ENCODE results near the gene KCNH6. TPM values are rescaled to one million over a fixed set of nuclear protein-coding genes. Genes with fewer than 3 reads are reported as not detected.

Gene KCNH6
- polyA plus RNA-seq, 1 experiment, result 0.10 TPM

DNA sequence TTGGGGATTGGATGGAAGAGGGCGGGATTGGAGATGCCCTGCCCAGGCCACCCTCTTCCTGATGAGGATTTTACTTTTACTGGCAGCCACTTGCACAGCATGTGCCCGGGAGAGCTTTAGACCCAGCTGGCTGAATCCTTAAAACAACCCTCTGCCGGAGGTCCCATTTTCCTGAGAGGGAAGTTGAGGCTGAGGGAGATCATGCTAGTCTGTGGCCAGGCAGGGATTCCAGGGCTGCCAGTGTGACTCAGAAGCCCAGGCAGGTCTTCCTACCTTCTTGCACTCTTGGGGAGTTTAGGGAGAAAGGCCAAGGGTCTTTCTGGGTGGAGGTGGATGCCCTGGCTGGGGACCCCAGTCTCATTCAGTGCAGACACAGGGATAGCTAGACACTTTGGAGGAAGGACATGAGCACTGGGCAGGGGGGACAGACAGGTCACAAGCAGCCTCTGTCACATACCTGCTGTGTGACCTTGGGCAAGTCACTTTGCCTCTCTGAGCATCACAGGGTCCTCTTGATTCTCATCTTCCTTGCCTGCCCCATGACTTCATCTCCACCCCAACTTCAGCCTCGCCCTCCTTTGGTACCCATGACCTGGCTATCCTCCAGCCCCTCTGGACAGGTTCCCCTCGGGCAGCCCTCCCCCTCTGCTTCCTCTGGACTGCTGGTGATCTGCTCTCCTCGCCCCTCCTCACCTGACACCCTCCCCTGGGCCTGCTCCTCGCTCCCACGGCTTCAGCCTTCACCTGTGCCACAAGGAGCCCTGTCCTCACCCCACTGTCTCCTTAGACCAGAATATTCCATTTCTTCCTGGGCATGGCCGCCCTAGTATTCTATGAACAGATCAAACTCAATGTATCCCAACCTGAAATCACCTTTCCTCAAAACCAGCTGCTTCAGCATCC is 15.8 kb downstream of the KCNH6 start:
- ChIA-PET CTCF (no interaction called here), POLR2A (no interaction called here)
- no peak overlapping the region for H3K4me3 ChIP-seq (ENCODE audit: low read depth, low read length)
- H3K27me3 ChIP-seq (ENCODE audit: control insufficient read depth, insufficient read depth, low read length), result peaks cover 24% of the 10 kb centered on the region
- no peaks in the 10 kb centered on the region for H3K36me3 ChIP-seq (ENCODE audit: control insufficient read depth, insufficient read depth, low read length)
- TF ChIP-seq CTCF (IDR thresholded peaks at IDR 0.05; ENCODE audit: insufficient read depth, low read depth, low read length), result no peak
- no peak for DNase-seq (ENCODE audit: low read depth)

DNA sequence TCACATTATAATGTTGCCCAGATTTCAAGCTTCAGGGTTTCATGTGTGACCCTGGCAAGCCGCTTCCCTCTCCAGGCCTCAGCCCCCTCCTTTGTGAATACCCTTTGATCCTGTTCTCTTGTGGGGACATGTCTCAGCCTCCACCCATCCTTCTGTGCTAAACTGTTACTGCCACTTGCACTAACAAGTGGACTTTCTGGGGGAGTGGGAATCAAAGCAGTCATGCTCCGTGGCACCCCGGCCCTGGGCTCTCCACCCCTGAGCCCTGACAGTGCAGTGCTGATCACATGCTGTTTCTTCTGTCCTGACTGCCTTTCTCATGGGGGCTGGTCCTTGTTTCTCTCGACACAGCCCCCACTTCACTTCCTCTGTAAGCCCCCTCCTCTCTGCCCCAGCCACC is 17.4 kb downstream of the KCNH6 start:
- no peak for TF ChIP-seq CTCF (IDR thresholded peaks at IDR 0.05; ENCODE audit: insufficient read depth, low read depth, low read length)
- ChIA-PET POLR2A (no interaction called here), CTCF (no interaction called here)
- no peak overlapping the region for H3K4me3 ChIP-seq (ENCODE audit: low read depth, low read length)
- no peak for DNase-seq (ENCODE audit: low read depth)
- peaks cover 24% of the 10 kb centered on the region for H3K27me3 ChIP-seq (ENCODE audit: control insufficient read depth, insufficient read depth, low read length)
- no peaks in the 10 kb centered on the region for H3K36me3 ChIP-seq (ENCODE audit: control insufficient read depth, insufficient read depth, low read length)

DNA sequence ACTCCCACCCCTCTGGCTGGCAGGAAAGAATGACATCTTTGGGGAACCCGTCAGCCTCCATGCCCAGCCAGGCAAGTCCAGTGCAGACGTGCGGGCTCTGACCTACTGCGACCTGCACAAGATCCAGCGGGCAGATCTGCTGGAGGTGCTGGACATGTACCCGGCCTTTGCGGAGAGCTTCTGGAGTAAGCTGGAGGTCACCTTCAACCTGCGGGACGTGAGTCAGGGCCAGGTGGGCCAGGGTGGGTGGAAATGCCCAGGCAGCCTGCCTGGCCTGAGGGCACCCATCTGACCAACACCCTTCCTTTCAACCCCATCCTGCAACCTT is 19.0 kb downstream of the KCNH6 start:
- no peaks in the 10 kb centered on the region for H3K36me3 ChIP-seq (ENCODE audit: control insufficient read depth, insufficient read depth, low read length)
- H3K27me3 ChIP-seq (ENCODE audit: control insufficient read depth, insufficient read depth, low read length), result peaks cover 23% of the 10 kb centered on the region
- no peak overlapping the region for H3K4me3 ChIP-seq (ENCODE audit: low read depth, low read length)
- CTCF ChIA-PET, result interaction anchor here (1.6 to 1.9 kb wide), 2 partner anchors 12 to 70 kb away, joined by 5 read pairs; no protein-coding TSS in a partner anchor
- POLR2A ChIA-PET, result no interaction called here
- TF ChIP-seq CTCF (IDR thresholded peaks at IDR 0.05; ENCODE audit: insufficient read depth, low read depth, low read length), result no peak
- no peak for DNase-seq (ENCODE audit: low read depth)

GRCh38 chr17:63542942-63543821 is 20.0 kb downstream of the KCNH6 start:
- no peaks in the 10 kb centered on the region for H3K36me3 ChIP-seq (ENCODE audit: control insufficient read depth, insufficient read depth, low read length)
- TF ChIP-seq CTCF (IDR thresholded peaks at IDR 0.05; ENCODE audit: insufficient read depth, low read depth, low read length), result no peak
- peaks cover 20% of the 10 kb centered on the region for H3K27me3 ChIP-seq (ENCODE audit: control insufficient read depth, insufficient read depth, low read length)
- ChIA-PET POLR2A (no interaction called here), CTCF (interaction anchor here (1.6 to 1.9 kb wide), 2 partner anchors 13 to 69 kb away, joined by 5 read pairs; no protein-coding TSS in a partner anchor)
- DNase-seq (ENCODE audit: low read depth), result no peak
- no peak overlapping the region for H3K4me3 ChIP-seq (ENCODE audit: low read depth, low read length)

- no peak for TF ChIP-seq CTCF (IDR thresholded peaks at IDR 0.05; ENCODE audit: insufficient read depth, low read depth, low read length)
- peaks cover 13% of the 10 kb centered on the region for H3K27me3 ChIP-seq (ENCODE audit: control insufficient read depth, insufficient read depth, low read length)
- H3K4me3 ChIP-seq (ENCODE audit: low read depth, low read length), result no peak overlapping the region
- no peak for DNase-seq (ENCODE audit: low read depth)
- CTCF ChIA-PET, result interaction anchor here (1.9 kb wide), 1 partner anchor 14 kb away, joined by 5 read pairs; no protein-coding TSS in a partner anchor
- POLR2A ChIA-PET, result no interaction called here
- H3K36me3 ChIP-seq (ENCODE audit: control insufficient read depth, insufficient read depth, low read length), result no peaks in the 10 kb centered on the region
These were observed 20.8 kb downstream of the KCNH6 start for GRCh38 chr17:63543822-63544420.
